Measurements from ENCODE around the gene MDK. TPM values are rescaled to one million over a fixed set of nuclear protein-coding genes. Genes with fewer than 3 reads are reported as not detected.

MDK gene
- total and polyA plus RNA-seq, 2 donors from 2014 or later, result 26.3 to 38.3 TPM

DNA sequence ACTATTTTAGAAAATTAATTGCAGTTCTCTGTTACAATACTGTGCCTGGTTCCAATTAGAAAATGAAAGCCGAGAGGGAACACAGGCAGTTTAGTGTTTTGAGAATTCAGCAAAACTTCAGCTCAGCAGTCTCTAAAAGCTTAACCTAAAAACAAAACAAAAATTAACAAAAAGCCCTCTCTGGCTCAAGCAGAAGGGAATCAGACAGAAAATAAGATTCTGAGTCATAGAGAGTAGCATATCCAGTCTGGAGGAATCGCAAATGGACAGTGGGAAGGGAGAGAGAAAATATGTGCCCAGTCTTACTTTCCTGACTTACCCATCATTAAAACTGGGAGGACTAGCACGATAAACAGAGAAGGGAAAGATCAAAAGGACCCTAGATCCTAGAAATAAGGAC is 48.2 kb downstream of the MDK start:
- peaks cover 11 to 31% (median 14%) of the 10 kb centered on the region in 3 donors for H3K36me3 ChIP-seq (ENCODE audit: control insufficient read depth in 2 of 3, insufficient read depth in 3 of 3, low read length in 3 of 3)
- intact Hi-C loops (cut with DNase I), result no loop called here
- no peaks in the 10 kb centered on the region for H3K4me1 ChIP-seq (ENCODE audit: control insufficient read depth in 2 of 3, insufficient read depth in 2 of 3, low read depth in 1 of 3, low read length in 3 of 3)
- H3K4me3 ChIP-seq (ENCODE audit: low read length in 3 of 3), result no peak overlapping the region
- H3K27ac ChIP-seq (ENCODE audit: low read depth in 2 of 2, low read length in 2 of 2), result no peak overlapping the region
- no peak for FAIRE-seq
- no peak overlapping the region for H3K9ac ChIP-seq (ENCODE audit: low read length in 3 of 3)
- no peaks in the 10 kb centered on the region for H3K27me3 ChIP-seq (ENCODE audit: control insufficient read depth, insufficient read depth, low read length)
- H3K9me3 ChIP-seq (ENCODE audit: control insufficient read depth in 2 of 3, insufficient read depth in 1 of 3, low read length in 3 of 3), result no peaks in the 10 kb centered on the region
- TF ChIP-seq, protein P1, sequence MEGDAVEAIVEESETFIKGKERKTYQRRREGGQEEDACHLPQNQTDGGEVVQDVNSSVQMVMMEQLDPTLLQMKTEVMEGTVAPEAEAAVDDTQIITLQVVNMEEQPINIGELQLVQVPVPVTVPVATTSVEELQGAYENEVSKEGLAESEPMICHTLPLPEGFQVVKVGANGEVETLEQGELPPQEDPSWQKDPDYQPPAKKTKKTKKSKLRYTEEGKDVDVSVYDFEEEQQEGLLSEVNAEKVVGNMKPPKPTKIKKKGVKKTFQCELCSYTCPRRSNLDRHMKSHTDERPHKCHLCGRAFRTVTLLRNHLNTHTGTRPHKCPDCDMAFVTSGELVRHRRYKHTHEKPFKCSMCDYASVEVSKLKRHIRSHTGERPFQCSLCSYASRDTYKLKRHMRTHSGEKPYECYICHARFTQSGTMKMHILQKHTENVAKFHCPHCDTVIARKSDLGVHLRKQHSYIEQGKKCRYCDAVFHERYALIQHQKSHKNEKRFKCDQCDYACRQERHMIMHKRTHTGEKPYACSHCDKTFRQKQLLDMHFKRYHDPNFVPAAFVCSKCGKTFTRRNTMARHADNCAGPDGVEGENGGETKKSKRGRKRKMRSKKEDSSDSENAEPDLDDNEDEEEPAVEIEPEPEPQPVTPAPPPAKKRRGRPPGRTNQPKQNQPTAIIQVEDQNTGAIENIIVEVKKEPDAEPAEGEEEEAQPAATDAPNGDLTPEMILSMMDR (IDR thresholded peaks at IDR 0.05; ENCODE audit: borderline replicate concordance, extremely low read depth, insufficient read depth), result no peak
- no peak for DNase-seq

DNA sequence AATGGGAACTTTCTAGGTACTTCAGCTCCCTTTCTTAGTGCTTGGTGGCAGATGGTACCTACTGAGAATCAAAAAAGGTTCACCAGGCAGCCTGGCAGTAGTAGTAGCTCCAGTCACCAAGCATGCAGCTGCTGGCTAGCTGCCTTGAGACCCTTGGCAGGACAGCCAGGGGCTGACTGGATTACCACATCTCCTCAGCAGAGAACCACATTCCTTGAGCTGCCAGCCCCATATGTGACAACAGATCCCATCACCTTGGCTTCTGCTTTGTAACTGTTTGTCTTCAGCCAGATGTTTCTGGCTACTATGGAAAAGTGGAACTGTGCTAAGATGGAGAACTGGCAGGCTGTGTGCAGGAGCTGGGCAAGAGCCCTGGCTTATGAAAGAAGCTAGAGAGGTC is 49.7 kb downstream of the MDK start:
- Histone ChIP-seq H3K36me3 (ENCODE audit: control insufficient read depth in 2 of 3, insufficient read depth in 3 of 3, low read length in 3 of 3) (peaks cover 11 to 31% (median 15%) of the 10 kb centered on the region in 3 donors), H3K27me3 (ENCODE audit: control insufficient read depth, insufficient read depth, low read length) (no peaks in the 10 kb centered on the region), H3K4me1 (ENCODE audit: control insufficient read depth in 2 of 3, insufficient read depth in 2 of 3, low read depth in 1 of 3, low read length in 3 of 3) (no peaks in the 10 kb centered on the region), H3K4me3 (ENCODE audit: low read length in 3 of 3) (no peak overlapping the region), H3K27ac (ENCODE audit: low read depth in 2 of 2, low read length in 2 of 2) (no peak overlapping the region), H3K9me3 (ENCODE audit: control insufficient read depth in 2 of 3, insufficient read depth in 1 of 3, low read length in 3 of 3) (no peaks in the 10 kb centered on the region), H3K9ac (ENCODE audit: low read length in 3 of 3) (no peak overlapping the region)
- intact Hi-C loops (cut with DNase I), result no loop called here
- TF ChIP-seq, protein P1 (IDR thresholded peaks at IDR 0.05; ENCODE audit: borderline replicate concordance, extremely low read depth, insufficient read depth), result no peak
- DNase-seq, result no peak
- FAIRE-seq, result no peak

Small RNA genes within 50 kb of the gene (microRNA-seq; reads per million reads assigned to microRNA genes)
- gene MIR4688, result not detected

Other genes starting within 250 kb of the MDK start
- gene CREB3L1, start 104.0 kb upstream of the MDK start, total RNA-seq, result 7.3 TPM
- 2.5 TPM for gene CREB3L1, start 104.0 kb upstream of the MDK start, polyA plus RNA-seq (ENCODE audit: insufficient read depth, low read depth, low replicate concordance)
- gene DGKZ, start 34.2 kb upstream of the MDK start, total RNA-seq, result 50.6 TPM
- 48.5 TPM for gene DGKZ, start 34.2 kb upstream of the MDK start, polyA plus RNA-seq (ENCODE audit: insufficient read depth, low read depth, low replicate concordance)
- 0.16 TPM for gene CHRM4, start 10.1 kb downstream of the MDK start, total RNA-seq
- gene CHRM4, start 10.1 kb downstream of the MDK start, polyA plus RNA-seq (ENCODE audit: insufficient read depth, low read depth, low replicate concordance), result not detected
- gene AMBRA1, start 212.4 kb downstream of the MDK start, total RNA-seq, result 32.6 TPM
- 8.0 TPM for gene AMBRA1, start 212.4 kb downstream of the MDK start, polyA plus RNA-seq (ENCODE audit: insufficient read depth, low read depth, low replicate concordance)
- gene HARBI1, start 235.6 kb downstream of the MDK start, total RNA-seq, result 4.0 TPM
- 2.5 TPM for gene HARBI1, start 235.6 kb downstream of the MDK start, polyA plus RNA-seq (ENCODE audit: insufficient read depth, low read depth, low replicate concordance)
- gene ATG13, start 235.9 kb downstream of the MDK start, total RNA-seq, result 73.5 TPM
- gene ATG13, start 235.9 kb downstream of the MDK start, polyA plus RNA-seq (ENCODE audit: insufficient read depth, low read depth, low replicate concordance), result 40.1 TPM

Data from kidney (tissue), 14 donors.